Tibial nerve (tissue), 4 donors: Measurements from ENCODE around the gene CSE1L.

Experiments used
- CTCF ChIP-seq, 5 experiments: fragments of 200-600 bp in 3 of 5; fragments of 450-650 bp in 2 of 5; sonication (generic) in 3 of 5; IDR thresholded peaks; one replicate each; pipeline ENCODE4 v1.5.1; 2016 to 2019; ENCODE audit warnings: antibody characterized with exemption in 5 of 5, mild to moderate bottlenecking in 3 of 5, moderate library complexity in 2 of 5
- EP300 ChIP-seq, 2 donors: sonication (generic); formaldehyde crosslinking; IDR thresholded peaks; one replicate each; pipeline ENCODE4 v1.6.1; 2017; ENCODE audit warnings: antibody characterized with exemption in 2 of 2, mild to moderate bottlenecking in 1 of 2
- POLR2A ChIP-seq, 2 donors: fragments of 450-650 bp; IDR thresholded peaks; one replicate each; pipeline ENCODE4 v1.6.1; 2017; ENCODE audit warnings: antibody characterized with exemption in 2 of 2, mild to moderate bottlenecking in 2 of 2, moderate library complexity in 2 of 2

GRCh38 chr20:49039854-49040253, 6.3 kb upstream of the CSE1L start:
- TF ChIP-seq CTCF (IDR thresholded peaks at IDR 0.05) (no peak), POLR2A (IDR thresholded peaks at IDR 0.05) (no peak), EP300 (IDR thresholded peaks at IDR 0.05) (no peak)
